ENCODE measurements around the gene ADCY3.
"Not testable (repeated sequence)": the region's sequence is repeated elsewhere in the genome, so short reads cannot be mapped to it uniquely, and the experiment has no call there.

Gene ADCY3

DNA sequence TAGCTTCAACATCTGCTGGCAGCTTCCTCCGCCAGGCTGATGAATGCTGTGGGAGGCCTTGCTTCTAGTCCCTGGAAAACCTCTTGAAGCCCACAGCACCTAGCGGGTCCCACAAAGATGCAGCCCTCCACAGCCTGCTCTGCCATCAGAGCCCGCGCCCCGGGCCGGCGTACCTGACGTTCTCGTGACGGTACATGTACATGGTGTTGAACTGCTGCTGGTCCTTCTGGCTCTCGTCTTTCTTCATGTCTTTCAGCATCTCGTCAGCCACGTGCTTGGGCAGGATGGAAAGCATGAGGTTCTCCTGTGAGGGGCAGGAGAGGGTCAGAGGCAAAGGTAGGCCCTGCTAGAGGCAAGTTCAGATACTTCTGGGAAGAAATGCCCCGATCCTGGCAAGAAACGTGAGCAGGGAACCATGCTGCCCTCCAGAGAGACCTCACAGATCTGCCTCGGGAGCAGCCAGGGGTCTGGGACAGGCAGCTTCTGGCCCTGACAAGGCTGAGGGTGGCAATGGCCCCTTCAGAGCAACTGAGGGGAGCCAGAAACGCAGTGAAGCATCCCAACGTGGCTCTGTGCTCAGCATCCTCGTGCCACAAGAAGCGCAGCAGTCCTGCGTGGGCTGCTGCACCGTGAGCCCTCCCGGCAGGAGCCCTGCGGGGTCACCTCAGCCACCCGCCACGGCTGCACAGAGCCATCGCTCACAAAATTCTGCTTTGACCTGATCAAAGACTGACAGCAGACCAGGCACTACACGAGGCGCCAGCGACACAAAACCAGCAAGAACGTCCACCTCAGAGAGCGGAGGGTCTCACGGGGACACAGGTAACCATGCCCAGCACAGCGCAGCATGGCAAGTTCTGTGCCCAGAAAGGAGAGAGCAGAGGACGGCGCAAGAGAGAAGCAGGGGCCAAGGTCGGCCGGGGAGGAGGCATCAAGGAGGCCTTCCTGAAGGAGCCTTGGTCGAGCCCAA, 77.7 kb downstream of the ADCY3 start:
- DNase-seq: no peak

DNA sequence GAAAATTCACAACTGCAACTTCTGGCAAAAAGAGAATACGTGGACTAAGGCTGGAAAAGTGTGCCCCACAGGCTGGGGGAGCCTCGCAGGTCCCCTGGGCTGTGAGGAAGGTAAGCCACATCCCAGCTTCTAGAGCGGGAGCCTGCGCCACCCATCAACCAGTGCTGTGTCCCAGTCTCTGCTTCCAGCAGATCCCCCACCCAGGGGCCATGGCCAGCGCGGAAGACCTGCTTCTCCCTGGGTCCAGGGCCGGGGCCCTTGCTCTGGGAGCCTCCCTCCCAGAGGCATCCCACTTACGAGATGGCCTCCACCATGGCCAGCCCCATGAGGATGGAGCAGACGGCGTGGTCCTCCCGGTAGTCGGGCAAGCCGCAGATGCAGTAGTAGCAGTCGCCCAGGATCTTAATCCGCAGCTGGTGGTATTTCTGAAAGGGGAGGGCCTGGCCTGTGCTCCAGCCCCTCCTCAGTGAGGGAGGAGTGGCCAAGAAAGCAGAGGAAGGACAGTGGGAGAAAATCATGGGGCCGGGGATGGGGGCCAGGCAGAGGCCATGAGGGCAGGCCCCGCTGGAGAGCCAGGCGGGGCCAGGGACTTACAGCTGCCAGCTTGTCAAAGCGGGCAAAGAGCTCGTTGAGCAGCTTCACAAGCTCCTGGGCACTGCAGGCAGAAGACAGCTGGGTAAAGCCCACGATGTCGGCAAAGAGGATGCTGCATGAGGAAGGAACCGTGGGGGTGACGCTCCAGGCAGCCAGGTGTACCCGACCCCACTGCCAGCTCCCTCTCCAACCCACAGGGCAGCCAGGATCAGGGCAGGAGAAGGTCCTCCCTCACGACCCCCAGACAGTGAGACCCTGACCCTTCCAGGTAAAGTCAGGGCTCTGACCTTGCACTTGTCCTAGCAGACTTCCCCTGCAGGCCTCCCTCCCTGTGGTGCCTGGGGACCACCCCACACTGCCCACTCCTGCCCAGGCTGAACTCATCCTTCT, 78.8 kb downstream of the ADCY3 start:
- DNase-seq: no peak

DNA sequence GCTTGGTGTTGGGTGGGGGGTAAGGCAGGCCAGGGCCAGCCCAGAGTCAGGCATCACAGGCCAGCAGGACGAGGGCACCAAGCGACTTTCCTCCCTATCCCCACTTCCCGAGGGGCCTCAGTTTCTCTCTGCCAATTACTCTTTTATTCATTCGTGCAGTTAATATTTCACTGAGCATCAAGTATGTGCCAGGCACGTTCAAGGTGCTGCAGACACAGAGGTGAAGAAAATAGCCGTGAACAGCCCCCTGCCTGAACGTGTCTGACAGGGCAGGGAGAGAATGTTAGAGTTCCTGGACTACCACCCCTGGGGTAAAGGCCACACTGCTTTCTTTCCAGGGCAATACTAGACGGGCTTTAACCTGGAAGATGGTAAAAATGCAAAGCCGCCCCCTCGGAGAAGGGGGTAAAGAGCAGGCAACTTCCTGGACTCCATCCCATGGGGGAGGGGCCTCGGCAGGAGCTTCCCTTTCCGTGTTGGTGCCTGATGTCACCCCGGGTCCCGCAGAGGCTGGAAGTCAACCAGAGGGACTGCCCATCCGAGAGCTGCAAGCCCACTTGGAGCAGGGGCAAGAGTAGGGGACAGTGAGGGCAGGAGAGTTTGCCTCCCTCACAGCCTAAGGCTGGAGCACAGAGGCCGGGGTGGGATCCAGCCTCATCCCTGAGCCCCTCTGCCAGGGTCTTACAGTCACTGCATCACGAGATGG, 79.7 kb downstream of the ADCY3 start:
- DNase-seq: no peak

DNA sequence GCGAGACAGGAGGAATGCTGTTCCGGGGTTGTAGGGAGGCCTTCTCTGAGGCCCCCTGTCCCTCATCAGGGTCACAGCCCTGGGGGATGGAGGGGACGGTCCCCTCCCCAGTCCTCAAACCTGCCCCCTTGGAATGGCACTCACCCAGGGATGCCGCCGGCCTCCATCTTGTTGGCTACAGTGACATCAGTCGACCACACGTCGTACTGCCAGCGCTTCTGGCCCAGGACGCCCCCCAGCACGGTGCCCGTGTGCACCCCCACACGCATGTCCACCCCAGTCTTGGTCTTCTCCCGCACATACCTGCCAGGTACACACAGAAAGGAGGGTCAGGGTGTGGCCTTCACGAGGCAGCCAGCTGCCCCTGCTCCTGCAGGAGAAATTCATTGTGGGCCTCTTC, 80.3 kb downstream of the ADCY3 start:
- DNase-seq: no peak

DNA sequence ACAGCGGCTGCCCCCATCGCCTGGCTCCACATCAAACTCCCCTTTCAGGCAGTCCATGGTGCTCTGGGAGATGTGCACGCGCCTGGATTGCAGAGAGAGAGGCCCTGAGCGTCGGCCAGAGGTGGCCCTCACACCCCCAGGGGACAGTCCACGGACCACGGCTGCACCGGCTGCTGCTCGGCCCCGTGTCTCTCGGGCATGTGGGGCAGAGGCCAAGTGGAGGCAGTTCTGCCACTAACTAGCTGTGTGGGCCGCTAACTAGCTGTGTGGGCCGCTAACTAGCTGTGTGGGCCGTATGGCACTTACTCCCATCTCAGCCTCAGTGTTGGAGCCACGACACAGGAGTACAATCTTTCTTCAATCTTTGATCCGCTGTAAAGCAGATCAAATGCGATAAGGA, 81.5 kb downstream of the ADCY3 start:
- DNase-seq: no peak

DNA sequence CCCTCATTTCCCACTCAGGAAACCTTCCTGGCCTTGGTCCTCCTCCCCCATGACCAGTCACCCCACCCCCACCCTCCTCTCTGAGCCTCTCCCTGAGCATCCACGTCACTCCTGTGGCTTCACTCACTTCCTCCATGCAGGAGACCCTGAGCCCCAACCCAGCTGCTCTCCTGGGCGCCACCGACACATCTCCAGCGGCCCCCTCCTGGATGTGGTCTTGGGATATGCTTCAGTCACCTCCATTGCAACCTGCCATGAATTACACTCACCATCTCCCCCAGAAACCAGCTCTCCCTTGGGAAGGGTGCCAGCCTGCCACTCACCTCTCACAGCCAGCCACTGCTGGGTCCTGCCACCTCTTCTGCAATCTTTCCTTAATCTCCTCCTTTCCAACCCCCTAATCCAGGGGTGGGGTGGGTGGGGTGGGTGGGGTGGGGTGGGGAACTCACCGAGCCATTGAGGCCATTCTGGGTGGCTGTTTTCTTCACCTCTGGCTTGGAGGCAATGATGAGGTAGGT, 82.0 kb downstream of the ADCY3 start:
- no peak for DNase-seq

DNA sequence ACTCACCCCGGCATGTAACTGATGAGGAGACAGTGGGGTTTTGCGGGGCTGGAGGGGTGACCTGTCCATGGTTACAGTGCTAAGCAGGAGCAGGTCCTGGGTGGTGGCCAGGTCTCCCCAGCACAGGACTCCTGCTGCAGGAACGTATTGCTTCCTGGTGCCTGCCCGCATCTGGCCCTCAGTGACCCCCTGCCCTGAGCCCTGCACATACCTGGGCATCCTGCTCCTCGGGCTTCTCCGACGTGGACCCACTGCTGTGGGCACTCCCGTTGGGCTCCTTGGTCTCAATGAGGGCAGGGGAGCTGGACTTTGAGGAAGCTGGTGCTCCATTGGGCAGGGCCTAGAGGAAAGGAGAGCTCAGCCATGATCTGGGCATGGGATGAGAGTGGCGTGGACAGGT, 83.3 kb downstream of the ADCY3 start:
- no peak for DNase-seq

DNA sequence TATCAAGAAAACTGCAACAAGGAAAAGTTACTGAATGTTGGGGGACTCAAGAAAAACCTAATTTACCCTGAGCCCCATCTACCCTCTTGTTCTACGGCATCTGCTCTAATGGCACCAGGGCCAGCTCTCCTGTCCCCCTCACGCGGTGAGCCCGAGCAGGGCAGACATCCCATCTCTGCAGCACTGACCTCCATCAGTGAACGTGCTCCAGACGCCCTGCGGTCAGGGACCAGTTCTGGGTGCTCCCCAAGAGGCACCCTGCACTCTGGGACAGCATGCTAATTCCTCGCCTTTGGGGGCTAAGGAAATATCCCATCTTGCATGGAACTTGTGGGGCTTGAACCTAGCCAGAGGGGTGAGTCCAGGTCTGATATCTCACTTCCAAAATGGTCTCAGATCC, 83.8 kb downstream of the ADCY3 start:
- DNase-seq: no peak

DNA sequence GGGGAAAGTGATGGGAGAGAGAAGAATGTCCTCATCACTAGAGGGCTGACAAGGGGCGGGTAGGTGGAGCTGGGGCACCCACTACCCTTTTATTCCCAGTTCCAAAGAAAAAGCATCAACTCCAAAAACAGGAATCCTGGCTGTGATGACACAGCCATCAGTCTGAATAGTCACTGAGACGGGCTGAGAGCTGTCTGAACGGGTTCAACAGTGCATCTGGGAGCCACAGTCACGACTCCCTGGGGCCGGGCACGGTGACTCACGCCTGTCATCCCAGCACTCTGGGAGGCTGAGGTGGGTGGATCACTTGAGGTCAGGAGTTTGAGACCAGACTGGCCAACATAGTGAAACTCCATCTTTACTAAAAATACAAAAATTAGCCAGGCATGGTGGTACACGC, 84.6 kb downstream of the ADCY3 start:
- not testable (repeated sequence) for DNase-seq

DNA sequence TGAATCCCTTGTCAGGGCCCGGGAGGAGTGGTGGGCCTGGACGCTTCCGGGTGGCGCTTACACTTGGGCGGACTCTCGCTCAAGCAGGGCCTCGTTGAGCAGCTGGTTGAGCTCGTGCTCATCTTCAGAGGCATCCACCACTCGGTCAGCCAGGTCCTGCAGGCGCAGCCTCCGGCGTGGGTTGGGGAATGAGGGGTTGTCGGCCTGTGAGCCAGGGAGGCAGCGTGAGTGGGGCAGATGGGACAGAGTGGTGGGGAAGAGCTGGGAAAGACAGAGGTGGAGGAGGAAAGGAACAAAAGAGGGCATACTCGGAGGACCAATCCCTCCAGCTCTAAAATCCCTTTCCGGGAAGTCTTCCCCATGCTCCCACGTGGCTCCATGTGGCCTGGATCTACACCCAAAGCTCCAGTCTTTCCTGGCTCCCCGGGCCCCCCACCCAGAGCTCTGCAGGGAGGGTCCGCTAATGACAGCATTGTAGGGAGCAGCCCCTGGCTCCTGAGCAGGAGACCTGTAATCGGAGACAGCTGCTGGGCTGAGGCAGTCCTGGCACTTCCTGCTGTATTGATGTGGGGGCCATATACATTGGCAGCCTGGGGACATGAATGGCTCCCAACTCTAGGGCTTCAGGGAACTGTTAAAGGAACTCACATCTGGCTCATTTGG, 85.2 kb downstream of the ADCY3 start:
- DNase-seq: no peak

DNA sequence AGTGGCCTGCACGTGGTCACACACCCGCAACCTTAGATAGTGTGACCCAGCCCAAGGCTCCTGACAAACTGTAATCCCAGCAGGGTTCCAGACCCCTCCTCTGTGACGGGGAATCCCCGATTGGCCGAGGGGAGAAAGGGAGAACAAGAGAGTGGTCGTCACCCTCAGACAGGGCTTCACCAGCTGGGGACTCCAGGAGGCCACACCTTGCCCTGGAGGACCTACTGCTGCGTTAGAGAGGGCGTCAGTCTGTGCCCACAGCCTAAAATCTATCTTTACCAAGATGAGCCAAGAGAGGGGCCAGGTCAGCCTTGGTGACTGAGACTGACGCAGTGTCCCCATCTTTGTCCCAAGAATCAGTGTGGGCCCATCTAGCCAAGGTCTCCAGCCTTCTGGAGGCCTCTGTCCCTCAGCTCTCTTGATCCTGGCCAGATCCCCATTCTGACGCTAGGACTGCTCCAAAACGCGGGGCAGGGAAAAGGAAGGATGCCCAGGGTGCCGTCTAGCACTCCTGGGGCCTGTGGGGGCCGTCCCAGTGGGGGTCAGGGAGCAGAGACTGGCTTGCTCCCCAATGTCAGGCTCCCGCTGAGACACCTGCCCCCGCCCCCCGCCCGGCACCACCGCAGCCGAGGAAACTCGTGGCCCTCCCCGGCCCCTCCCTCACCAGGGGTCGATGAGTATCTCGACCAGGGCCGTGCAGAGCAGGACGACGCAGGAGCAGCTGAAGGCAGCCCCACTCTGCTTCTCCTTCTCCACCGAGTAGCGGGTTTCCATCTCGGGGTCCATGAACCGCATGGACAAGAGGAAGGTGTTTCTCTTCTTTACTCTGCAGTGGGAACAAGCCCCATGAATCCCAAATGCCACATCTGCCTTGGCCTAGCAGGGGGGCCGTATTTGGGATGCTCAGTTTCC, 86.0 kb downstream of the ADCY3 start:
- no peak for DNase-seq

DNA sequence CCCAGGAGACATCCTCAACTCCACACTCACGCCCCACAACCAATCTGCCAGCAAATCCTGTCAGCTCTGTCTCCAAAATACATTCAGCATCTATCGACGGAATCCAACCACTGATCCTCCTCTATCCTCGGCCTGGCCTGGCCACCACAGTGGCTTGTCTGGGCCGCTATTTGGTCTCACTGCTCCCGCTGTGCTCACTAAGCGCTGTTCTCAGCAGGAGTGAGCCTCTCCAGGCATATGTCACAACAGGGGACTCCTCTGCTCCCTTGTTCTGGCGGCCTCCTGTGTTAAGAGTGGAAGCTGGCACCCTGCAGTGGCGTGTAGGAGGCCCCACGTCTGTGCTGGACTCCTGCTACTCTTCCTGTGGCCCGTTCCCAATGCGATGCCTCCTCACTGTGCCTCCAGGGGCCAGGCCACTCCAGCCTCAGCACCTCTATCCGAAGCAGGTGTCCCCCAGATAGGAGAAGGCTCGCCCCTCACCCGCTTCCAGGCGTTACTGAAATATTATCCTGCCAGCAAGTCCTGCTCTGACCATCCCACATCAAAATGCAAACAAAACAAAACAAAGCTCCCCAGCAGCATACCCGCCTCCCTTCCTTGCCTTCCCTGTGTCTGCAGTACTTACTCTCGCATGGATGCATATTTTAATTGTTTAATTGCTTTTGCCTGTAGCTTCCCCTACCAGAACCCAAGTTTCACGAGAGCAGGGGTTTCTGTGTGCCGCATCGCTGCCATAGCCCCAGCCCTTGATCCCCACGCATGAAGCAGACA, 86.9 kb downstream of the ADCY3 start:
- DNase-seq: no peak

DNA sequence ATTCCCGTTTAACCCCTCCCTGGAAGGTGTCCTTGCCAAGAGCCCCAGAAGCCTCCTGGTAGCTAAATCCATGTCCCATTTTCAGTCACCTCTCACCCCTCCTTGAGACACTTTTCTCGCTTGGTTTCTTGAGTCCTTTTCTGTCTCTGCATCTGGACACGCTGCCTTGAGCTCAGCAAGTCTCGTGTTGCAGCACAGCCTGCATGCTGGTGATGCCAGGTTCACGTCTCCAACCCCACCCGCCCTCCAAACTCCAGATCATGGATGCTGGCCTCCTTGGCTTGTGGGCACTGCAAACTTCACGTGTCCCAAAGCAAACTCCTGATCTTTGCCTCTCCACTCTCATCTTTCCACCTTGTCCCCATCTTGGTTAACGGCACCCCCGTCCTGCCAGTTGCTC, 87.5 kb downstream of the ADCY3 start:
- DNase-seq: no peak

DNA sequence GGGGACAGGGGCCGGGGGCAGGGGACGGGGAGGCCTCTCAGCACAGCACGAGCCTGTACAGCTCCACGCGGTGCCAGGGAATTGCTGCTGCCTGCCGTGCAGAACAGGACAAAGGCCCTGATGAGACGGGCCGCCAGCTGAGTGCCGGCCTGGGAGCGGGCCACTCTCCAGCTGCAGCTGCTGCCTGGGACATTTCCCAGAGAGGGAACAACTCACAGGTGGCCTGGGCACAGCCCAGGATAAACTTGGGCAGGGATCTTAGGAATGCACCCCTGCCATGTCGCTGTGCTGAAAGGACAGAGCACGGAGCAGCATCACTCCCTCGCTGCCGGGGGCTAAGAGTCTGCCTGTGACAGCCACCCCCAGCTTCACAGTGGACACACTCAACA, 88.0 kb downstream of the ADCY3 start:
- no peak for DNase-seq

DNA sequence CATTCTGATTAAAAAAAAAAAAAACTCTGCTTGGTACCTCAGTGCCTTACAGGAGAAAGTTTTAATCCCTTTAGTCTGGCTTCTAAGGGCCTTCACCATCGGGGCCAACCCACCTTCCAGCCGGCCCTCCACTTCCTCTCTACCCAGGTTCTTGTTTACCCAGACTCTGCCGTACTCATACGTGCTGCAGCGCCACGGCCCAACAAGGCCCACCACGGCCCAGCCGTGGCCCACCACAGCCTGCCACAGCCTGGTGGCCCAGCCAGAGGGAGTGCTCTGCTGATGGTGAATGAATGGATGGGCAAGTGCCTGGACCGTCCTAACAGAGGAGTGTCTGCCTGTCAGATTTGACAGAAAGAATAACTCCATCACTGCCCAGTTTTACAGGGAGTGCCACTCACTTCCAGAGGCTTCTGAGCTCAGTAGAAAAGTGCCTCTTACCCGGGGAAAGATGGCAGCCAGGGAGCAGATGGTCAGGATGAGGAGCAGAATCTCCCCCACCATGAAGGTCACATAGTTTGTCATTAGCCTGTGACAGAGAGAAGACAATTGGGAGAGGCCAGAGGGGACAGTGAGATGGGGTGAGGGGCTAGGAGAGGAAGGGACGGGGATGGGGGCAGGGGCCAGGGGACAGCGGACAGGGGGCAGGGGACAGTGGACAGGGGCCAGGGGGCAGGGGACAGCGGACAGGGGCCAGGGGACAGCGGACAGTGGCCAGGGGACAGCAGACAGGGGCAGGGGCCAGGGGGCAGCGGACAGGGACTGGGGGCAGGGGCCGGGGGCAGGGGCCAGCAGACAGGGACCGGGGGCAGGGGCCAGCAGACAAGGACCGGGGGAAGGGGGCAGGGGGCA, 88.6 kb downstream of the ADCY3 start:
- no peak for DNase-seq

DNA sequence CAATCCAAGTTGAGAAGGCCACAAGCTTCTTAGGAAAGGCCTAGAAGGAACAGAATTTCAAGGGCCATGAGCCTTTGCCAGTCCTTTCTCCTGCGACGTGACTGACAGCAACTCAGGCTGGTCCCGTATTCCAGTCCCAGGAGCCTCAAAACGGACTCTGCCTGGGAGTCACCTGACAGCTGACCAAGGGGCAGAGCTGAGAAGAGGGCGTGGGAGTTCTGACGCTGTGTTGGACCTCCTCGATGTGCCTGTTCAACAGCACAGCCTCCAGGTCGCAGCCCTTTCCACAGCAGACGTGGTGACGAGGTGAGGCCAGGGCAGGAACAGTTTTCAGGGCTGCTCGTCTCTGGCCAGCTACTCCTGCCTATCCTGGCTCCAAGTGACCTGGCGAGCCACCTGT, 89.3 kb downstream of the ADCY3 start:
- DNase-seq: no peak

DNA sequence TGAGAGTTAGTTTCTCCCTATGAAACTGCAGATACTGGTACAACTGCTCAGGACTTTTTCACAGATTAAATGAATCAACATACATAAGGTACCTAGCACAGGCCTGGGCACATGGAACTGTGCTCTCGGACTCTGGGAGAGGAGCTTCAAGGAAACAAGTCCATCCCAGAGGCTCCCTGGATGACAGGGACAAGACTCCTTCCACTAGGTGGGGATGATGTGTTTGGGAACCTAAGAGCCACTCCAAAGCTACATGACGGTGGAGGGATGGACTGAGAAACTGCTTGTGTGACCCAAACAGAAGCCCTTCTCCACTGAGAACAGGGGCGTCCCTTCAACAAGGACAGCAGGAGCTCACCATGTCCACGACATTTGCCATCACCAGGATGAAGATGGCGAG, 89.7 kb downstream of the ADCY3 start:
- DNase-seq: no peak

DNA sequence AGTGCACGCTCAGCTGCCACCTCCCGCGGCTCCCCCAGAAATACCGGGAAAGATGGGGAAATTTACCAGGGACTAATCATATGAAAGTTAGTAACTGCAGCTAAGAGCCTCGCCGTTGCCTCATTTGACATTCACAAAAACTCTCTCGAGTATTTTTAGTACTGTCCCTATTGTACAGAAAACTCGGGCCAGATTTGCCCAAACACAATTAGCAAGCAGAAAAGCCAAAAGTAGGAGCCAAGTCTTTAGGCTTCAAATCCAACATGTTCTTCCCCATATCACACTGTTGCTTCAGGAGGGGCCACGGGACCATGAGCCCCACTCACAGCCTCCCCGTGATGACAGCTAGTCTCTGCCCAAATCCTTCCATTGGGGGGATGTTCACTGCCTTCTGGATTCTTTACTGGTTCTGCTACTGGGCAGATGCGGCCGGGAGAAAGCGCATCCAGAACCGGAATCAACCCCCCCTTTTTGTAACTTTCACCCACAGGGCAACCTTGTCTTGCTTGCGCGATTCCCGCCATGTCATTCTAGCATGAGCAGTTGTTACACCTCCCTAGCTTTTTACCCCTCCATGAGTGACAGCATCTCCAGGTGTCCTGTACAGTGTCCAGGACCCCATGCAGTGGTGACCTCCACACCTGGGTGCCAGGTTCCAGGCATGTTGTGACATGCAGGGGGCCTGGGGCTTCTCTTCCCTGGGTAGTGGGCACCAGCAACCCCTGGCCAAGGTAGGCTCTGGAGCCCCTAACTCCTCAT, 91.6 kb downstream of the ADCY3 start:
- DNase-seq: no peak

All from CD4-positive, alpha-beta T cell treated with Interleukin-17A for 1 hour (primary cell).